NOMO-1 (cell line): ENCODE results near the gene VSTM2L.

Source experiments
- DNase-seq, 2 experiments: peaks; one replicate each; lab custom pipeline; 2025; ENCODE audit not compliant: unreplicated experiment in 2 of 2; lab: John Stamatoyannopoulos, UW

Gene VSTM2L

DNA sequence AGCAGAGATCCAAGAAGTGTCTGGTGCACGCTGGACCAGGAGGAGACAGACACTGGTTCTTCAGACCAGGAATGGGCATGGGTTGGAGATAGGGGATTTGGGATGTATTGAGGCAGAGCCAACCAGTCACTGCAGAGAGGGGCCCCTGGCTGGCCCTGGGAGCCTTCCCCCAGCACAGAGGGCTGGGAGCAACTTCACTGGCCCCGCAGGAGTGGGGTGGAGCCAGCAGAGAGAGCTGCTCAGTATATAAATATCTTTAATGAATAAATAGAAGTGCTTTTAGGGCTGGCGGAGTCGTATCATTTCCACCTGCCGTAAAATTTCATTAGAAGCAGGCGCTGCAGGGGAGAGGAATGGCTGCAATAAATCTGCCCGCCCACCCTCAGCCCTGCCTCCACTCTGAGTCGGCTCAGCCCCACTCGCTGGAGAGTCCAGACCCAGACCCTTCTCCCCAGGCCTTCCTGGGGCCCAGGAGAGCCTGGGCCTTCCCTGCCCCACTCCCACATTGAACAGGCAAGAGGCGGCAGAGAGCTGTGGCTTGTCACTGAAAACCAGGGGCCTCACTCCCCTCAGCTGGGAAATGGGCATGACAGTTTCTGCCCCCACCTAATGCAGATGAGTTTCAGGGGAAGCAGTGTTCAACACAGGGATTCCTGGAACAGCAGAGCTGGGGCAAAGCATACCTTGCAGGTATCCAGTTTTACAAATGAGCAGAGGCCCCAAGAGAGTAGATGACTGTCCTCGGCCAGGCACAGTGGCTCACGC is 23.9 kb upstream of the VSTM2L start:
- DNase-seq = no peak

DNA sequence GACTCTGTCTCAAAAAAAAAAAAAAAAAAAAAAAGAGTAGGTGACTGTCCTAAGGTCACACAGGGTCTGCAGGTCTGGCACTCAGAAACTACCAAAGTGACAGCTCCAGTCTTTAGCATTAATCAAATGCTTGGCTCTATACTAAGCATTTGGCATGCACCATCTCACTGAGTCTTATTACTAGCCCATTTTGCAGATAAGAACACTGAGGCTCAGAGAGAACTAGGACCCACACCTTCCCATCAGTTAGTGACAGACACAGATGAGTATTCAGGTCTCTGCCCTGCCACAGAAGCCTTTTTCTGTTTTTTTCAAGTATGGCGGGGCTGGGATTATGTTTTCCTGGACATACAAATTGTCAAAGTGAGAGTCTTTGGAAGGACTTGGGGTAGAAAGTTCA is 23.1 kb upstream of the VSTM2L start:
- DNase-seq = no peak

DNA sequence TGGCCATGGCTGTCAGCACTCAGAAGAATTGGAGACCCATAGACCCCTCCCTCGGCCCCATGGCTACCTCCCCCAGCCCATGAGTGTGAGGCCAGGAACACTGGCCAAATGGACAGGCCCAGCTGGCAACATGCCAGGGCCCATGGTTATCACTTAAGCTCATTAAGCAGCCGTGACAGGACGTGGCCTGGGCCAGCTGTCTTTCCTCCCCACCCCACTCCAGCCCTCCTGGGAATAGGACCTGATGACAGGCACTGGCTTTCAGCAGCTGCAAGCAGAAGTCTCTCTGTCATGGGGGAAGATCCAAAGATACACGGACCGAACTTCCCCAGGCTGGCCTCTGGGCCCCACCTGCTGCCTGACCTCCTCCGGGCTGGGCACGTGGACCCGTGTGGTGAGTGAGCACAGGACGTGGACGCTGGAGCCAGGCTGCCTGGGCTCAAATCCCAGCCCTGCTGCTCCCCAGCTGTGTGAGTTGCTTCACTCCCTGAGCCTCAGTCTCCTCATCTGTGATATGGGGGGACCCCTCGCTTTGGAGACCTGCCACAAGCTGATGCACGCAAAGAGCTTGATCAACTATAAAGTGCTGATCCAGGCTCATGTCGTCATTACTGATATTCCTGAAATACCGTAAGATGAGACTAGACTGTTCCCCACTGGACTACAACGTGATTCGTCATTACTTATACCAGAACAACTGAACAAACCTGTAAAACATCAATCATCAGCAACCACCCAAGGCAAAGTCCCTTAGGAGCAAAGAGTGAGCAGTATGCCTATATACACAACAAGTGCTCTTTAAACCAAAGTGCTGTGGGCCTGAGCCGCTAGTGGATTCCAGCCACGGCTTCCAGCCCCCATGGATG is 22.0 kb upstream of the VSTM2L start:
- DNase-seq = no peak

DNA sequence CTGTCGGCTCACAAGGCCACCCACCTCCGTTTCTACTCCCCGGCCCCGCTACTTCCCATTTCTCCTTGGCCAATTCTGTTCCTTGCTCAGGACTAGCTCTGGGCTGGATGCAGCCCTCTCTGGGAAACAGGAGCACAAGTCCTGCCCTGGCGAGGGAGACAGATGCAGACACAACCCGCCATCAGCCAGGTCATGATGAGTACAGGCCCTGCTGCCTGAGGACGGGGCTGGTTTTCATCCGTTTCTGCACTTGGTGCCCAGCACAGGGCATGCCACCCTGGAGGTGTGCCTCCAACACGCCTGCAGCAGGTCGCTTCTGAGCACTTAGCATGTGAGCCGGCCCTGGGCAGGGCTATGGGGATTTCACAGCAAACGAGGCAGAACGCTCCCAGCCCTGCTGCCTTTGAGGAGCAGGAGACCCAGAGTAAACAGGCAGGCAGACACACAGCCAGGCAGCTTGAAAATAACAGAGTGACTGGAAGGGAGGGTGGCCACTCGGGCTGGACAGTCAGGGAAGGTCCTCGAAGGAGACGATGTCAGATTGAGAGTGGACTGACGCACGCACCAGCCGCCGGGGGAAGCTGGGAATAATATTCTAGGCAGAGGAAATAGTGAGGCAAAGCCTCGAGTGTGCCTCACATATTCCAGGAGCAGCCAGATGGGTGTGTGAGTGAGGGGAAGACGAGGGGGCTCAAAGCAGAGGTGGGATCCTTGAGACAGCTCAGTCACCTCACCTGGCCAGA is 21.2 kb upstream of the VSTM2L start:
- no peak for DNase-seq

DNA sequence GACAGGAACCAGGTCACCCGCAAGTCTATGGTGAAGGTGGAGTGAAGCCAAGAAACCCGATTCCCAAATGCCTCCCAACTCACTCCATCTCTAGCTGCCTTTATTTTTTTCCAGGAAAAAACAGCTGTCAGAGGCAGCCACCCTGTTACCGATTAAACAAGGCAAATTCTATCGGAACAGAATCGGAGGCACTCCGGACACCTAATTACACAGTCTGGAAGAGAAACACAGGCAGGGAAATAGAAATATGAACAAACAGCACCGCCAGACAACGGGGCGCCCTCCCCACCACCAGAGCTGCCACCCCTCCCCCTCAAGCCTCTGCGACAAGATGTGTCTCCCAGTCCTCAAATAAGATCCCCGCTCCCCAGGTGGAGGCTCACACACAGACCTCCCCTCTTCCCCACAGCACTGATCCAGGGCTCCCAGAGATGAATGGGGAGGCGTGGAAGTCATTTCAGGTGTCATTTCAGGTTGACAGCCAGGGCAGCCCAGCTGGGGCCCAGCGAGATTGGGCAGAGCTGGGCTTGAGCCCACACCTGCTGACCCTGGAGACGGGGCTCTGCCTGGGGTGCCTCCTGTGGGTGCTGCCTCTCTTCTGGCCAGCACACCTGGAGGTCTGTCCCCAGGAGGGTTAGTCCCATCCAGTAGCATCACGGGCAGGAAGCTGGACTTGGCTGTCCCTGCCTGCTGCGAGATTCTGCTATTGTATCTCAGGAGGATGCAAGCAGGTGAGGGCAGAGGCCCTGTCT is 19.8 kb upstream of the VSTM2L start:
- DNase-seq = no peak

DNA sequence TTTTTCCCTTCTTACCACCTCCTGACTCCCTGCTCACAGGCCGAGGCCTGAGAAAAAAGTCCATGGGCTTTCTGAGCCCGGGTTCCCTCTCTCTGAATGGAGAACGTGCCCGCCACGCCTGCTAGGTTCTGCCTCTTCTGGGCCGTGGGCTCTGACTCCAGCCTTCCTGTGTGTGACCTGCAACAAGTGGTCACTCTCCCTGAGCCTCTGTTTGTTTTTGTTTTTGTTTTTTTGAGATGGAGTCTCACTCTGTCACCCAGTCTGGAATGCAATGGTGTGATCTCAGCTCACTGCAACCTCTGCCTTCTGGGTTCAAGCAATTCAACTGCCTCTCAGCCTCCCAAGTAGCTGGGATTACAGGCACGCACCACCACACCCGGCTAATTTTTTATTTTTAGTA is 17.9 kb upstream of the VSTM2L start:
- DNase-seq = no peak

DNA sequence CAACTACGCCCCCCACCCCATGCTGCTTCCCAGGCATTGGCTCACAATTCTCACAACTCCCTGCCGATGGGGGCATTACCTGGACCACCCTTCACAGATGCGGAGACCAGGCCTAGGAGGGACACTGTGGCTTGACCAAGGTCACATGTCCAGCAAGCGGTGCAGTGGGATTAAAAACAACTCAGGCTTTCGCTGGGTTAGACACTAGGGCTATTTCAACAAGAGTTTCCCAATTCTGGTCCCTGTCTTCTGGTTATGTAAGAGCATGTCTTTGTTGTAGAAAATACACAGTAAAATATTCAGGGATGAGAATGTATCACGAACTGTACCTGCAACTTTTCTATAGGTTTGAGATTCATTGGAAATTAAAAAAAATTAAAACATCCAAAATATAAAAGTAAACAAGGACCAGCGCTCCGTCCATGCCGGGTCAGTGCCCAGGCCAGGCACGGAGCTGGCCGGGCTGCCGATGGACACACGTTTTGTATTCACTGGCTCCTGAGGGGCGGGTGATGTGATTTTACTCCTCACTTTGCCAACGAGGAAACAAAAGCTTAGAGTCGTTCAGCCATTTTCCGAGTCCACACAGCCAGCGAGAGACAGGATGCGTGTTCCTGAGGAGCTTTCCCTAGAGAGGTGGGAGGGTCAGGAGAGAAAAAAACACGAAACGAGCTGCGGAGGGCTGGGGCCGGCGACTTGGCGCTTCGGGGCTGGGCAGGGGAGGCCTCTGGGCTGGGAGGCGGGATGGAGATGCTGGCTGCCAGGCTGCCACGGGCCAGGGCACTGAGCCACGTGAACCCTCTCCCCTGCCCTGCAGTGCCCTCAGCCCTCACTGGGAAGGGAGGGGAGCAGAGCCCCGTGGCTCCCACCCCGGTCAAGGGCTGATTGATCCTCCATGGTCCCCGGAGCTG is 17.1 kb upstream of the VSTM2L start:
- no peak for DNase-seq

DNA sequence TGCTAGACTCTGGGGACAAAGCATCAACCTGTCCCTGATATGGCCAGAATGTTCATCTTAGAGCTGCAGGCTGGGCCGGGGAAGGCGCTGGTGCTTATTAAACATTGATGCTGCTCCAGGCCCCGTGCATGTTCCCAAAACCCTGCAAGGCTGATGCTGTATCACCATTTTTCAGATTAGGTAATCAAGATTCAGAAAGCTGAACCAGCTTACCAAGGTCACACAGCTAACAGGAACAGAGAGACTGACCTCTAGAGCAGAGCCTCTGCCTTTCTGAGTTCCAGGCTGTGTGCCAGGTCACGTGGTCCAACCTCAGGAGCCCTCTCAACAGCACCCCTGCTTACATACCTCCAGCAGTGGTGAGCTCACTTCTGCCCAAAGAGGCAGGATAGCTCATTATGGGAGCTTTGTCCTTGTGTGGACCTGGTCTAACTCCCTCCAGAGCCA is 16.1 kb upstream of the VSTM2L start:
- no peak for DNase-seq

DNA sequence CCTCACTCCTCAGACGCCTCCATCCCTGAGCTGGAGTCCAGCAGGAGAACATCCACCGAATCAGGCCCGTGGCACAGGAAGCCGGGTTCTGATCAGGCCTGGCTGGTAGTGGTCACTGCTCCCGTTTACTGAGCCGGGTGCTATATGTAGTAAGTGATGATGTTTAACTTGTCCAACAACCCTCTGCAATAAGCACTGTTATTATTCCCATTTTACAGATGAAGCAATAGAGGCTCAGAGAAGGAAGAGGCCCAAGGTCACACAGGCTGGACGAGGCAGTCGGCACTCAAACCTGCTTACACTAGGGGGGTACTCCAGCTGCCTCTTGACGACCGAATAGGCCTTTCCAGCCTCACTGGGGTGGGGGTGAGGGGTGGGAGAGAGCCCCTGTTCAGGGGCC is 14.3 kb upstream of the VSTM2L start:
- no peak for DNase-seq

DNA sequence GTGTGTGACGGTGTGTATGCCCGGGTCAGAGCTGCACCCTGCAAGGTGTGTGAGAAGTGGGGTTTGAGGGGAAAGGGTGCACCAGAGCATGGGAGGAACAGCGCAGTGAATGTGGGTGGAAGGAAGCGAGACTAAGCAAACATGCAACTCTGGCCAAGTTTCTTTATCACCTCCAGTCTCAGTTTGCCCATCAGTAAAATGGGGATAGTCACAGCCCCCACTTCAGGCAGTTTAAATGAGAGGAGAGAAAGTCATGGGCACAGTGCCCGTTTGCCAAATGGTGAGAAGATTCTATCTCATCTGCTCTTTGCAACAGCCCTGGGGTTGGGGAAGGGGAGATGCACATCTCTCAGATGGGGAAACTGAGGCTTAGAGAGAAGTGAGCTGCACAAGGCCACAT is 12.8 kb upstream of the VSTM2L start:
- DNase-seq = no peak

DNA sequence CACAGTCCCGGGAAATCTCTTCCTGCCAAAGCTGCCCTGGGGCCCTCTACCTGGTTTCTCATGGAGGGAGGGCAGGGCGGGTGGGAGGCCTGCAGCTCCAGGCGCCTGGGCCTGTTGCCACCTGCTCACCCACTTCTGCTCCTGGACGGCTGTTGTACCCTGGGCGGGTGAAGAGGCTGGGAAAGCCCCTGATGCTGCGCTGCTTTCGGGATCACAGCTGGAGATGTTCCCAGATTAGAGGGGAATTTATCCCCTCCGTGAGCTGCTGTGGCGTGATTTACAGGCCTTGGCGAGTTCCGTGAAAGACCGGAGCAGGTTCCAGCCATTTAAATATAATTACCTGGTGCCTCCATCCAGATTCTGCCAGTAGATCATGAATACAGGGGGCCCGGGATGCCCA is 12.3 kb upstream of the VSTM2L start:
- DNase-seq = no peak

DNA sequence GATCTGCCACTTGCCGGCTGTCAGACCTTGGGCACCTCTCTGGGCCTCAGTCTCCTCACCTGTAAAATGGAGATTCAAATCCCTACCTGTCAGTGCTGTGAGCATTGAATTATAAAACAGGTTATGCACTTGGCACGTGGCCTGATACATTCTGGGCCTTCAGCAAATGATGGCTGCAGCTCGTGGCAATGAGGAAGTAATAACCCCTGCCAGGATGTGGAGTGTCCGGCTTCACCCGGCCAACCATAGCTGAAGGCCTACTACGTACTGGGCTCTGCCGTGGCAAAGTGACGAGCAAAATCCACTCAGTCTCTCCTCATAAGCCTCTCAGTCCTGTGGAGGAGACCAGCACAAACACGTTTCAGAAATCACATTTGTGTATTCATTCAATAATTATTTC is 10.9 kb upstream of the VSTM2L start:
- DNase-seq = no peak

DNA sequence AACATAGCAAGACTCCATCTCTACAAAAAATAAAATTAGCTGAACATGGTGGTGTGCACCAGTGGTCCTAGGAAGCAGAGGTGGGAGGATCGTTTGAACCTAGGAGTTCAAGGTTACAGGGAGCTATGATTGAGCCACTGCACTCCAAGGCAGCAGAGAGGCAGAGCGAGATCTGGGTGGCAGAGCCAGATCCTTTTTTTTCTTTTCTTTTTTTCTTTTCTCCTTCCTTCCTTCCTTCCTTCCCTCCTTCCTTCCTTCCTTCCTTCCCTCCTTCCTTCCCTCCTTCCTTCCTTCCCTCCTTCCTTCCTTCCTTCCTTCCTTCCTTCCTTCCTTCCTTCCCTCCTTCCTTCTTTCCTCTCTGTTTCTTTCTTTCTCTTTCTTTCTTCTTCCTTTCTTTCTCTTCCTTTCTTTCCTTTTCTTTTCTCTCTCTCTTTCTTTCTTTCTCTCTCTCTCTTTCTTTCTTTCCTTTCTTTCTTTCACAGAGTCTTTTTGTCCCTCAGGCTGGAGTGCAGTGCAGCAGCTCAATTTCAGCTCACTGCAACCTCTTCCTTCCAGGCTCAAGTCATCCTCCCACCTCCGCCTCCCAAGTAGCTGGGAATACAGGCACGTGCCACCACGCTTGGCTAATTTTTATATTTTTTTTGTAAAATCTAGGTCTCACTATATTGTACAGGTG is 9.2 kb upstream of the VSTM2L start:
- DNase-seq = no peak

DNA sequence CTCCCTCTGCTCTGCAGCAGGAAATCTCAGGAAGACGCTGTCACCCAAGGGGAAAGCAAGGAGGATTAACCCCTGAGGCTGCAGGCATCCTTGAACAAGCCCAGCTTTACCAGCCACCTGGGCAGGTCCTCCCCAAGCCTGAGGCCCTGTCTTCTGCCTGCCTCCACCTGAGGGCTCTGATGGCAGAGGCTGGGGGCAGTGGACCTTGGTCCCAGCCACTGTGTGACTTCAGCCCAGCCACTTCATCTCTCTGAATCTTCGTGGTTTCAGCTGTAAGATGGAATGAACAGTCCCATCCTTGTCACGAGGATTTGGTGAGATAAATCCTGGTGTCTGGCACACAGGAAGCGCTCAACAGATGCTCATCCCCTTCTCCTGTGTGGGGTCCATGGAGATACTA is 8.5 kb upstream of the VSTM2L start:
- no peak for DNase-seq

DNA sequence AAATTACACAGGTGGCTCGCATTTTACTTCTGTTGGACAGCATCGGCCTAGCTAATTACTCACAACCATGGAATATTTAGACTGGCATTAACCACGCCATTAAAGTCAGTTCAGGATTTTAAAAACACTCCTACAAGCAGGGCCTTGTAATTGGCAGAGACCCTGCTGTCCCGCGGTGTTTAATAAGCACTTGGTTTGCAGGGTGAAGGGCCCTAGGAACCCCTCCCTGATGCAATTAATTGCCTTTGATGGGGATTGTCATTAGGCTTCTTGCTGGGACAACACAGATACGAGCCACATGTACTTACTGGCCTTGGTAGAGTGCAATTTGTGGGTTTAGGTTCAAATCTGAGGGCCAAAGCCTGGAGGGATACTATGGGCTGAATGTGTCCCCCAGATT is 7.8 kb upstream of the VSTM2L start:
- DNase-seq = no peak

DNA sequence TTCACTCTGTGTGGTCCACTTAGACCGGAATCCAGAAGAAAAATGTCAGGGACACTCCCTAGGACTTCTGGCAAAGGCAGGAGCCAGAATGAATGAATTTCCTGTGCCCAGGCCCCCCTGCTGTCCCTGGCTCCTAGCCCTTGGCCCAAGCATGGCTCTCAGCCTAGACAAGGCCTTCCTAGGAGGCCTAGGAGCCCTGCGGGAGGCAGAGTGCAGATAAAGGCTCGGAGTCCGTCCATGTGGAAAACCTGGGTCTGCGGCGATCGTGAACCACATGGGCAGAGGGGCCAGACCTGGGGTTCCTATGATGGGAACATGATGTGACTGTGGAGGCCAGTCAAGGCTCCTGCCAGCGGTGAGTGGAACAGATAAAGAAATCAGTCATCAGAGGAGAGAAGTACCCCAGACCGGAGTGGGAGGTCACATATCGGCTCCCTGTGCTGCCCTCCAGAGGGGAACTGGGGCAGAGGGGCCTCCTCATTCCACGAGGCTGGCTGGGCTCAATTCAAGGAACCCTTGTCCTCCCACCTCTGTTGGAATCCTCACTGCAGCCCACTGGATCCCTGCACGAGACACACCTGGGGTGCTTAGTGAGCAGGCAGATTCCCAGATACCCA is 5.9 kb upstream of the VSTM2L start:
- DNase-seq = no peak

DNA sequence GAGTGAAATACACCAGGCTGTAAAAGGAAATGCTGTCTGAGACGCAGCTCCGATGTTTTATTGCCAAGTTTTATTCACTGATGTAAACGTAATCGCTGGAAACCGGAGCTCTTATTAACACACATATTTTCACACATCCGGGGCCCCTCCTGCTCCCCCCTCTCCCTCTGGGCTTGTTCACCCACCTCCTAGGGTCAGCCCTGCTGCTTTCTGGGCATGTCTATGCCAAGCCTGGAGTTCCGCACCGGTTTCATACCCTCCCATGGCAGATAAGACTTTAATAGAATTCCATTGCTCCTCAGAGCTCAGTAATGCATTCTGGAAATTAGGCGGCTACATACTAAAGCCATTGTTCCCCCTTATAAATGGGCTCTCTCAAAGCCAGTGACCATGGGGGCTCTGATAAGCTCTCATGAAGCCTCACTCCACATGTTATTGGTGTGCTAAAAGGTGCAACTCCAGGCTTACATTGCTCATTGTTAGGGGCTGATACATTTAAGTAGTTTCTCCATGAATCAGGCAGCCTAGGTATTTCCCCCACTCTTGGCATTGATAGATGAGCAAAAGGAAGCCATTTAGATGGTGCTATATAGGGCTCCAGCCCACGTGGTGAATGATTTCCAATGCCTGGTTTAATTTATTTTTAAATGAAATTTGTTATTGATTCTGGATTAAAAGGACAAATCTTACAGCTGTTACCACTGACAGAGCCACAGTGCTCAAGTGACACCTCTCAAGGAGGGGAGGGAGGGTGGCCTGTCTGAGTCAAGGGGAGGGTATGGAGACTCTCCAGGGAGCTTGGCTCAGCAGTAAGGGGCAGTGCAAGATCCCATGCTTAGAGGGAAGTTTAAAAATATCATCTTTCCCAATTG is 4.5 kb upstream of the VSTM2L start:
- no peak for DNase-seq
